ENCODE measurements around the gene ABCB7.
"Not testable (repeated sequence)": the region's sequence is repeated elsewhere in the genome, so short reads cannot be mapped to it uniquely, and the experiment has no call there.

DNA sequence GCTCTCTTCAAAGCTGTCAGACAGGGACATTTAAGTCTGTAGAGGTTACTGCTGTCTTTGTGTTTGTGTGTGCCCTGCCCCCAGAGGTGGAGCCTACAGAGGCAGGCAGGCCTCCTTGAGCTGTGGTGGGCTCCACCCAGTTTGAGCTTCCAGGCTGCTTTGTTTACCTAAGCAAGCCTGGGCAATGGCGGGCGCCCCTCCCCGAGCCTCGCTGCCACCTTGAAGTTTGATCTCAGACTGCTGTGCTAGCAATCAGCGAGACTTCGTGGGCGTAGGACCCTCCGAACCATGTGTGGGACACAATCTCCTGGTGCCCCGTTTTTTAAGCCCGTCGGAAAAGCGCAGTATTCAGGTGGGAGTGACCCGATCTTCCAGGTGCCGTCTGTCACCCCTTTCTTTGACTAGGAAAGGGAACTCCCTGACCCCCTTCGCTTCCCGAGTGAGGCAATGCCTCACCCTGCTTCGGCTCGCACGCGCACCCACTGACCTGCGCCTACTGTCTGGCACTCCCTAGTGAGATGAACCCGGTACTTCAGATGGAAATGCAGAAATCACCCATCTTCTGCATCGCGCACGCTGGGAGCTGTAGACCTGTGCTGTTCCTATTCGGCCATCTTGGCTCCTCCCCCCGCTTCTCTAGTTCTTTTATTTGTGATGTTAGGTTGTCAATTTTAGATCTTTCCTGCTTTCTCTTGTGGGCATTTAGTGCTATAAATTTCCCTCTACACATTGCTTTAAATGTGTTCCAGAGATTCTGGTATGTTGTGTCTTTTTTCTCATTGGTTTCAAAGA, 32.5 kb upstream of the ABCB7 start:
- TF ChIP-seq POLR2A (IDR thresholded peaks at IDR 0.05; ENCODE audit: low read depth, low read length); TAF1 (IDR thresholded peaks at IDR 0.05; ENCODE audit: borderline replicate concordance, low read depth, low read length): not testable (repeated sequence)
